GM11168 (cell line): ENCODE data around the gene FANCM.

Experiments used
- in situ Hi-C: fragments of 300-500 bp; cut with MboI; formaldehyde crosslinking; loops from one replicate; pipeline ENCODE4 v1.12.0; 2022; ENCODE audit warnings: low sequenced_read_pairs; ENCODE audit not compliant: unreplicated experiment

FANCM gene

DNA sequence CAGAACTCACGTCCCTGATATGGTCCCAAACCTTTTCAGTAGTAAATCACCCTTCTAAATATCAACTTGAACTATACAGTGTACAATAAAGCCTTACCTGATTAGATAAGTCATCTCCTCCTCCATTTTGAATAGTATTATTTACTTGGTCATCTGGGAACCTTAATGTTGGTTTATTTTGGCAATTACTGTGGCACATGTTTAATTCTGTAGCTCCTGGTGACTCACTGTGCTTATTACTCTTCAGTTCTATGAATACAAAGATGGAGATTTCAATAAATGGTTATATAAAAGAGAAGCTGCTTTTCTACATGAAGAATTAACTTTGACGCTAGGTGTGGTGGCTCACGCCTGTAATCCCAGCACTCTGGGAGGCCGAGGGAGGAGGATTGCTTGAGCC lies 91.8 kb downstream of the FANCM start:
- in situ Hi-C loops = no loop called here

DNA sequence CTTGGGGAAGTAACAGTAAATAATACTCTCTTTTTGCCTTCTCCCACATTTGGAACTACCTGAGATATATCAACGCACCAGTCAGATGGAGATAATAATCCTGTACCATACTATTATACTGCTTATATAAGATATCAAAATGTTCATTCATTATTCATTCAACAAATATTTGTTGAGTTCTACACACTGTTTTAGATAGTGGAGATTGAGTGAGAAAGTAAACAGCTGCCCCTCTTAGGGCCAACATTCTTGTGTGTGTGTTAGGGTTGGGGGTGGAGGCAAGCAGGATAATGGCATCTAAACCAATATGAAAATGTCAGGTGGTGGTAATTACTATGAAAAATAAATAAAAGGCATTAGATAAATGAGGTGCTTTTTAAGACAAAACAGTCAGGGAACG lies 103.3 kb downstream of the FANCM start:
- in situ Hi-C loops = no loop called here

DNA sequence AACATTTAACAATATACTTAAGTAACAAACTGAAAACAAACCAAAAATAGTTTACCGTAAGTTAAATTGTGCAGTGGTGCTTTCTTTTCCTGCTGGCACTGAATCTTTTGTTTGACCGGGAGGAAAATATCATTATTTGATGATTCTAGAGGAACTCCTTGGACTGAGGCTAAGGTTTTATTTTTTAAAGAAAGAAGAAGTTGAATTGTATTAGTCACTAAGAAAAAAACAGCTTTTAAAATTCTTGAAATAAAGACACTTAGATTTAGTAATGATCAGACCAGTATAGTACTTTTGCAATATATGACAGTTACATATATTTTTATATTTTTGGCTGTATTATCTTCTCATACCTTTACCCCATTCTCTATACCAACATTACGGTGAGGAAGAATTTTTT lies 107.0 kb downstream of the FANCM start:
- in situ Hi-C loops = no loop called here

DNA sequence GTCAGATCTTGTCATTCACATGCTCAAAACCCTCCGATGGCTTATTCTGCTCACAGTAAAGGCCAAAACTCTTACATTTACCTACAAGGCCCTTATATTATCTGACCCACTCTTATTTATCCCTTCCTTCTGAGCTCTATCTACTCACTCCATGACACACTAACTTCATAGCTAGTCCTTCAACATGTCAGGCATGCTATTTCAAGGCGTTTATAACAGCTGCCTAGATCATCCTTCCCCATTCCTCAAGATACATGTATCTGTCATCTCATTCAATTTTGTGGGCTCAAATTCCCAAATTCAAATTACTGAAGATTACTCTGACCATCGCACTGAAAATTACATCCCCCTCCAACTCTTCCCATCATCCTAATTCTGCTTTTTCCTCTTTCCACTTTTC lies 110.4 kb downstream of the FANCM start:
- in situ Hi-C loops = no loop called here

DNA sequence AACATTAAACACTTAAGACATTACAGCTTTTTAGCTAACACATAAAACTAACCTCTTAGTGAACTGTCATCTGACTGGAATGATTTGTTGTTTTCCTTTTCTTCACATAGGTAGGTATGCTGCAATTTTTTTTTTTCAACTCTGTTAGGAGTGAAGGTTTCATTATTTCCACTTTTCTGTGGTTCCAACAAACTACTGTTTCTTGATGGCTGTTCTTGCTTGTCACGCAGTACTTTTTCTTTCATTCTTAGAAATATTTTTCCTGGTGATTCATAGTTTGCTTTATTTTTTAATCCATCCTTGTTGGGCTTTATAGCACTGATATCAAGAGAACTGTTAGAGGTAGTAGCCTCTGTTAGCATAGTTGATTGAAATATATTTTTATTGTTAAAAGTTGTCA lies 111.0 kb downstream of the FANCM start:
- in situ Hi-C loops = no loop called here

DNA sequence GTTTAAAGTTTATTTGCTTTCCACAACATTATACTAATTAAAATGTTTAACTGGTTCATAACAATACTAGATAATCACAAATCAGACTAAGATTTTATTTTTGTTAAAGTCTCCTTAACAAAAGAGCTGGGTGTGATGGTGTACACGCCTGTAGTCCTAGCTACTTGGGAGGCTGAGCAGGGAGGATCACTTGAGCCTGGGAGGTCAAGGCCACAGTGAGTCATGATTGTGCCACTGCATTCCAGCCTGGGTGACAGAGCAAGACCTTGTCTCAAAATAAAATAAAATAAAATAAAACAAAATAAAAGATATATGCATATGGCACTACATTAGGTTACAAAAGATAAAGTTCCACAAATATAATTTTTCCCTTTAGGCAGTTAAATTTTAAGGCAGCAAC lies 111.7 kb downstream of the FANCM start:
- in situ Hi-C loops = no loop called here

DNA sequence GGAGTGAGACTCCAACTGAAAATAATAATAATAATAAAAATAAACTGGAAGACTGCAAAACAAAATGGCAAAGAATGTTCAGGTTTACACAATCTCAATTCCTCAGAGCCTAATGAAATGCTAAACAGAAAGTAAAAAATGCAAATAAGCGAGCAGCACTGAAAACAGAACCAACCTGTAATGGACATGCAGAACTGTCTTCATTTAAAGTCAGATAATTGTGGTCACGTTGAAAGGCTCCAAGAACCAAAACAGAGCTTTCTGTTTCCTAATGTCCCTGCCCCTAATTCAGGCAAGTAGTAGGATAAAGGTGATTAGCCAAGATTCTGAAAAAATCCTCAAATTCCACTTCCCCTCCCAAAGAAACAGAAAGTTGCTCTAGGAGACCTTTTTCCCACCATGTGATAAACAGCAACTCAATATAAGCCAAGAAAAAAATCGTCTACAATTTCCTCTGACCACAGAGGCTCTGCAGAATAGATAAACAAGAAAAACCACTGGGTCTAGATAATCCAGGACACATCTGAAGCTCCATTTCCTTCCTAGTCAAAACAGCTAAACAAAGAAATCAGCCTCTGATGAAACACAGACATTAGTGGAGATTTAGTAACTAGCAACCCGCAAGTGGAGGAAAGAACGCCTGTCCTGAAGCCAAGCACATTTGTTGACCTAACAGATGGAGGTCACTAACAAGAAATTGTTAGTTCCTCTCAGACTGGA lies 114.3 kb downstream of the FANCM start:
- in situ Hi-C loops = loop anchor here (25.0 kb wide), 1 partner anchor 338 kb away; no protein-coding TSS in a partner anchor
